HG03064 (cell line): Measurements from ENCODE around the gene WBP11.
A peak's percentile ranks its signal among the peaks of the same experiment; 100 is the strongest.
"Not testable (repeated sequence)": the region's sequence is repeated elsewhere in the genome, so short reads cannot be mapped to it uniquely, and the experiment has no call there.

Experiments used
- ATAC-seq: cut with Tn5 transposase; IDR thresholded peaks from one replicate; pipeline ENCODE4 v1.9.1; 2021; ENCODE audit warnings: low read depth; ENCODE audit not compliant: unreplicated experiment

Gene WBP11

DNA sequence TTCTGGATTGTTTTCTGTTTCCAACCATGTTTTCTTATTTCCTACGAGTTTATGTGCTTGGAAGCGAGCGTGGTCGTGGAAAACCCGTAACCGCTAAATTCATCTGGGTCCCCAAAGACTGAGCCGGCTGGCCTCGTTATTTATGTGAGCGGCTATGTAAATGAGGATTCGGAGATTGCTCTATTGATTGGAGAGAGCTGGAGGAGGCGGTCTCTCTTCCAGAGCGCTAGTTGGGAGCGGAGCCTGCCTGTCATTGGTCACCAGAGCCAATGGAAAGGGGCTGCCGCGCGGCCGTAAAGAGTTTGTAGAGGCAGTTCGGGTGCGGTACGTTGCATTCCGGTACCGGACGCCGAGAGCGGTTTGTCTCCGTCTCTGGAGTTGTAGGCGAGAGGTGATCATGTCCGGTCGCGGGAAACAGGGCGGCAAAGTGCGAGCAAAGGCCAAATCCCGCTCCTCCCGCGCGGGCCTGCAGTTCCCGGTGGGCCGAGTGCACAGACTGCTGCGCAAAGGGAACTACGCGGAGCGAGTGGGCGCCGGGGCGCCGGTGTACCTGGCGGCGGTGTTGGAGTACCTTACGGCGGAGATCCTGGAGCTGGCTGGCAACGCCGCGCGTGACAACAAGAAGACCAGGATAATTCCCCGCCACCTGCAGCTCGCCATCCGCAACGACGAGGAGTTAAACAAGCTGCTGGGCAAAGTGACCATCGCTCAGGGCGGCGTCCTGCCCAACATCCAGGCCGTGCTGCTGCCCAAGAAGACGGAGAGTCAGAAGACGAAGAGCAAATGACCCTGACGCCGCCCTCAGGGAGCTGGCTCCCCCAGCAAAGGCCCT is 29.0 kb downstream of the WBP11 start:
- peak; percentile 48 for ATAC-seq

DNA sequence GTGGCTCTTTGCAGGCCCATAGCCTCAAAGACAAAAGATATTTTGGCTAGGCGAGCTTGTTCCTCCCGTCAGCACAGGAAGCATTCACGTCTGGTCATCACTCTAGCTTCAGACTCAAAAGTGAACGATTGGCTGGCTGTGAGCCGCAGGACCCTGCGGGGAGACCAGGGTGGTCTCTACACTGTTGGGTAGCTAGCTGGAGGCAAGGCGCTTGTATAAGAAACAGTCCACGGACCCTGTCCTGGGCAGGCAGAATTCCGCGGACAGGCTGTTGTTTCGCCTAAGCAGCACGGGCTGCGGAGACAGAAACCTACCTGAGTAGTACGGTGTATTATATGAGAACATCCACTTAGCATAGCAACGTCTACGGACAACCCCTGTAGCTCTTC is 29.6 kb downstream of the WBP11 start:
- peak; percentile 26 for ATAC-seq

DNA sequence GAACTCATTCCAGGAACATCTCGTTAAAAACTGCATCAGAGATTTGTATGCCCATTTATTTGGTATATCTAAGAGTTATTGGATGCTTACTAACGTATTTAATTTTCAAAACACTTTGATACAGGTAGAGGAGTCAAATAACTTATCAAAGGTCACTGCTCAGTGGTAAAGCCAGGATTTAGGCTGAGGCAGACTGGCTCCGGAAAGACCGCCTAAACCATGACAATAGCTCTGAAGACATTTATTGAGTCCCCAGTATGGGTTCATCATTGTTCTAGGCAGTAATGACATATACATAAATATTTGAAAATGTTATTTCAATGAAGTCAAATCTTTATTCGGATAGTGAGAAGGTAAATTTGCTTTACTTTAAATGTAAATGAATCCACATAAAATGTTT is 30.3 kb downstream of the WBP11 start:
- no peak for ATAC-seq

- ATAC-seq = no peak
Observed at GRCh38 chr12:14771651-14772137, 31.6 kb downstream of the WBP11 start.

GRCh38 chr12:14770496-14771461 is 32.5 kb downstream of the WBP11 start:
- peak; percentile 27 for ATAC-seq

- ATAC-seq = peak; percentile 31
Observed at GRCh38 chr12:14769969-14770495, 33.2 kb downstream of the WBP11 start.

DNA sequence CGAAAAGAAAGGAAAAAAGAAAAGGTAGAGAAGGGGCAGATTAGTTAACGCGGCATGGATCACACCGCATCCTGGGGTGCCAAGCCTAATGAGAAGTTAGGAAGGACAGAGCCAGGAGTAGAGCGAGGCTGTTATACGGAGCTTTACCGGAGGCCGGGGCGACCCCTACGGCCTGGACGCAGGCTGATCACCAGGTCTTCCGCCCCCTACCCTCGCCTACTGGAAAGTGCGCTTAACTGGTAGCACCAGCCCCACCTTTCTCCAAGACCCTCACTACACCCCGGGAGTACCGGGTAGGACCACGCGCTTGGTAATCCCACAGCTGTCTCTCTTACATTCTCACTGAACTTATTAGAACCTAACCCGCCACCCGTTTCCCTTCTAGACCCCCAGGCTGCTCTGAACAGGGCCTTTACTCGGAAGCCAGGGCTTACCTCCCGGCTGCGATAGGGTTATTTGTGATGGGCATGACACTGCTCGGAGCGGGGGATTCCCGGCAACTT is 33.8 kb downstream of the WBP11 start:
- no peak for ATAC-seq

- ATAC-seq = no peak
Observed at GRCh38 chr12:14768823-14769405, 34.4 kb downstream of the WBP11 start.

DNA sequence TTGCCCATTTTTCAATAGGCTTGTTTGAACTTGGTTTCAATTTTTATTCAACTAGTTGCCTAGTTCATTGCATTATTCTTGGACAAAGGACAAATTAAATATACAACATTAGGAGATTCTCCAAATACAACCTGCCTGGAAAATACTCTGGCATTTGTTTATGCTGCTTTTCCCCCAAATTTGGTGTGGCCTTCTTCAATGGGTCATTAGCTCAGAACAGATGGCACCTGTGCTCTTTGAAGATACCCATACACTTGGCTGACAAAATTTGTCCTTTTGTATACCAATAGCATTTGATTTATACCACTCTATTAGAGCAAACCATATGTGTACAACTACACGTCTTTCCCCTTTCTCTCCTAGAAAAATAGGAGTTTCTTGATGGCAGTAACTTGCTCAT is 35.7 kb downstream of the WBP11 start:
- no peak for ATAC-seq

DNA sequence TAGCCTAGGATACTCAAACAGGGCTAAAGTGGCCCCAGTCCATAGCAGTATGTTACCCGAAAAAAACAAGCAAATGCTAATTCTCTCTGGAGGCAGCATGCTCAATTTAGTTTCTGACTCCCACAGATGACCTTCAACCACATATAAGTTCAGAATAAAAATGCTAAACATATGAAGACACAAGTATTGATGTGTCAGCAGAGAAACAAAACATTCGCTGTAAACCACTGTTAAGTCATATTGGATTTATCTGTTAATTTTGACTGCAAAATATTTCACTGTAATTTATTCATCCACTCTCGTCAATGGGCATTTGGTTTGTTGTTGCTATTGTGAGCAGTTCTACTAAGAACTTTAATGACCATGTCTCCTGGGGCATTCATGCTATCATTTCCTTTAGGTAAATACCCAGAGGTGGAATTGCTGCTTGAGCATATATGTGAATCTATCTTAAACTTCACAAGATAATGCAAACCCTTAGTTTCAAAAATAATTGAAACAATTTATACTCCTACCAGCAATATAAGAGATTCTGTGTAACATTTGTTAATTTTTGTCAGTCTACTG is 36.5 kb downstream of the WBP11 start:
- no peak for ATAC-seq

GRCh38 chr12:14766020-14766419 is 37.3 kb downstream of the WBP11 start:
- not testable (repeated sequence) for ATAC-seq

DNA sequence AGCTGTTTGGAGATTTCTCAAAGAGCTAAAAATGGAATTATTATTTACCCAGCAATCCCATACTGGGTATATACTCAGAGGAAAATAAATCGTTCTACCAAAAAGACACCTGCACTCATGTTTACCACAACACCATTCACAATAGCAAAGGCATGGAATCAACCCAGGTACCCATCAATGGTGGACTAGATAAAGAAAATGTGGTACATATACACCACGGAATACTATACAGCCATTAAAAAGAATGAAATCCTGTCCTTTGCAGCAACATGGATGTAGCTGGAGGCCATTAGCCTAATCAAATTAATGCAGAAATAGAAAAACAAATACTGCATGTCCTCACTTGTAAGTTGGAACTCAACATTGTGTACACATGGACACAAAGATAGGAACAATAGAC is 37.9 kb downstream of the WBP11 start:
- no peak for ATAC-seq

GRCh38 chr12:14759711-14760280 is 43.5 kb downstream of the WBP11 start:
- not testable (repeated sequence) for ATAC-seq

DNA sequence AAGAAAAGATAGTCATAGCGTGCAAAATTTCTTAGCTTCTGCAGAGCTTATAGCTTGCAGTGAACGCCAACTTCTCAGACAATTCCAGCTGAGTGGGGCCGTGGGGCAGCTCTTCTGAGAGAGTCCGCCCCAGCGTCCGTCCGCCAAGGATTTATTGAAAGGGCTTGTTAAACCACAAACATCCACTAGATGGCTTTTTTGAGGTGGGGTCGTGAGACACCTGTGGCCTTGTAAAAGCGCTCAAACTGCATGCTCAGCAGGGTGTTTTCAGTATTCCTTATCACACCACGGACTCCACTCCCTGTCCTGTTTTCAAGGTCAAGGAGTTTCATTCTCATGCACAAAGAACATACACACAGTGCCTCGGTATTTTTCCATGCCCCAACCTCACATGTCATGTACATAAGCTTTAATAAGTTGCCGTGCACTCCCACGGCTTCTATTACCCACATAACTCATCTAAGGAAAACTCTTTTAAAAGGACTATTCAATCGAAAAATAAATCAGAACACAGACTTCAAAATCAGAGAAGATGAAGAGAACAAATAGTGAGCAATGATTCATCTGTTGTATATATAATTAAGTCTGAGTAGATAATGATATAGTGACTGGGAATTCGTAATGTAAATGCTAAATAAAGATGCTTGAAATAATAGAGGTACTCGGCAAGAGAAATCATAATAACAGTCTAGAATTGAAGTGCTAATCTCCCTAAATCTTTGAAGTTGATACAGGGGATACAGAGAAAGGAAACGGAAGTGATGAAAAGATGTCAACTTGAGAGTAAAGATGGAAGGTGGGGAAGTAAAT is 46.7 kb downstream of the WBP11 start:
- no peak for ATAC-seq

DNA sequence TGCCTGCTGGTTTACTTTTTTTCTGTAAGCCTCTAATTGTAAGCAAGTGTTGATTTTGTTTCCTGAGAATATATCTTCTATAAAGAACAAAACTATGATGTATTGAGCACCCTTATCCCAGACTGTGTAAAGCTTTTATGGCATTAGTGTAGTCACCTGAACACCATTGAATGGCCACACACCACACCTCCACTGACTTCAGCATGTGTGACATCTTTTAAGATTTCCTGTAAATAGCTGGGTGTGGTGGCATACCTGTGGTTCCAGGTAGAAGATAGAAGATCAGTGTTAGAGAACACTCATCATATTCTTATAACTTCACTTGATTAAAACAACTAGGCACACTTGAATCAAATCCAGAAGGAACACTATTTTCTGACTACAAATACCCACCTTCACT is 51.3 kb downstream of the WBP11 start:
- no peak for ATAC-seq

GRCh38 chr12:14743061-14743460 is 60.2 kb downstream of the WBP11 start:
- ATAC-seq = no peak

DNA sequence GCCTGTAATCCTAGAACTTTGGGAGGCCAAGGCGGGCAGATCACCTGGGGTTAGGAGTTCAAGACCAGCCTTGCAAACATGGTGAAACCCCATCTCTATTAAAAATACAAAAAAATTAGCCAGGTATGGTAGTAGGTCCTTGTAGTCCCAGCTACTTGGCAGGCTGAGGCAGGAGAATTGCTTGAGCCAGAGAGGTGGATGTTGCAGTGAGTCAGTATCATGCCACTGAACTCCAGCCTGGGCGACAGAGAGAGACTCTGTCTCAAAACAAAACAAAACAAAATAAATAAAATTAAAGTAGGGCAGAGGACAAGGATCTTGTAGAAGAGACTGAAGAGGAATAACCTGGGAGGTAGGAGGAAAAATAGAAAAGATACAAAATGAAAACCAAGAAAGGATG is 61.3 kb downstream of the WBP11 start:
- no peak for ATAC-seq

GRCh38 chr12:14741153-14741552 is 62.1 kb downstream of the WBP11 start:
- no peak for ATAC-seq

- not testable (repeated sequence) for ATAC-seq
Observed at GRCh38 chr12:14736441-14736840, 66.8 kb downstream of the WBP11 start.
